ENCODE measurements around the gene PBX1.

Gene PBX1

DNA sequence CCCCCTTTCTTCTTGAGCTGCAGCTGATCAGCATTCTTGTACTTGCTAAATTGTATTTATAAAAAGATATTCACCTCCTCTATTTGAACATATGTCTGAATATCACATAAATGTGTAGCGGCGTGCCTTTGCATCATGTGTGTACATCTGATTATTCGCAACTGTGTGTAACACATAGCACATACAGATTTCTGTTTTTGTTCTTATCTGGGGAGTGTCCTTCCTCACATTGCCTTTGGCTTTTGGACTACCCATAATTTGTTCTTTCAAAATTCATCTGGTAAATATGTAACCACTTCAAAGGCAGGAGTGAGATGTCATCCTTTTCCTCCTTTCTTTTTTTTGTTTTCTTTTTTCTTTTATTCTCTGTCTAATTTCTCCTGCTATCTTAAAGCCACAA is 113.6 kb downstream of the PBX1 start:
- DNase-seq, result no peak

DNA sequence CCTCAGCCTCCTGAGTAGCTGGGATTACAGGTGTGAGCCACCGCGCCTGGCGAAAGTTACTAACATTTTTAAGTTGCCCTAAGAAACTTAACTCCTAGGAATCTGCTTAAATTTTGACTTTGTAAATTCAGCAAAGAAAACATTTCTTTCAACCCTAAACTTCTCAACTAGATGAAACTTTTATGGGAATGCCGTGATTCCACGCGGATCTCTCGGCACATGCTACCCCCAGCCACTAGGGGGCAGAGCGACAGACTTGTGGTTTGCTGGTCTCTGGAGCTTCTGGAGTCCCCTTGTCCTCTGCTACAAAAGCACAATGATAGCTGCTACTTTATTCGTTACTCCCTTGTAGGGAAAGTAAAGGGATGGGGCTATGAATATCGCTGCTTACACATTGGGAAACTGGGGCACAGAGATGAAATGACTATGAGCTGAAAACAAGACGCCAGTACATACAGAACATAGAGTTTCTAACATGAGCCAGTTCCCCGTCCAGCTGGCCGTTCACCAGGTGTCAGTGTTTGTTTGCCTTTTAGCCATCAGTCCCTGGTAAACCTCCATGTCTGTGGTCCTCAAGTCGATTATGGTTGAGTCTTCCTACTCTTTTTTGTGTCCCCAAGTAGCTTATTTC is 114.7 kb downstream of the PBX1 start:
- no peak for DNase-seq

DNA sequence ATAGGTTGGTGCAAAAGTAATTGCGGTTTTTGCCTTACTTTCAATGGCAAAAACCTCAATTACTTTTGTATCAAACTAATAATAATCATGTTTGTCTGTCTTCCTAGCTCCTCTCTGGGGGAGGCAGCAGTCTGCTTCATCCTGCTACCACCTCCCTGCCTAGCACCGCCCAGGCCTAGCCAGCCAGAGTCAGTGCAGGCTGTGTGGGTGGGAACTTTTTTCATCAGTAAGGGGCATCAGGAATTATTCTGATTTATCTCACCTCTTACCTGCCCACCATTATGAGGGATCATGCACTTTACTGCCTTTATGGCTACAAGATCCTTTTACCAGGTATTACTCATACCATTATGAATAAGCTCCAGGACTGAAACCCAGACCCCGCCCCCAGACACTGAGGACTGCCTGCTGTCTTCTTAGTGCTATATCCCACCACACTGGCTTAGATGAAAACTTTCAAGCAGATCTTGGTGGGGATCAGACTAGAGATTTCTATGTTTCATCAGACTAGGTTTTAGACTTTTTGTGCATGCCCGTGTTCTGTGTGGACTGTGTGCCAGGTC is 116.4 kb downstream of the PBX1 start:
- no peak for DNase-seq

DNA sequence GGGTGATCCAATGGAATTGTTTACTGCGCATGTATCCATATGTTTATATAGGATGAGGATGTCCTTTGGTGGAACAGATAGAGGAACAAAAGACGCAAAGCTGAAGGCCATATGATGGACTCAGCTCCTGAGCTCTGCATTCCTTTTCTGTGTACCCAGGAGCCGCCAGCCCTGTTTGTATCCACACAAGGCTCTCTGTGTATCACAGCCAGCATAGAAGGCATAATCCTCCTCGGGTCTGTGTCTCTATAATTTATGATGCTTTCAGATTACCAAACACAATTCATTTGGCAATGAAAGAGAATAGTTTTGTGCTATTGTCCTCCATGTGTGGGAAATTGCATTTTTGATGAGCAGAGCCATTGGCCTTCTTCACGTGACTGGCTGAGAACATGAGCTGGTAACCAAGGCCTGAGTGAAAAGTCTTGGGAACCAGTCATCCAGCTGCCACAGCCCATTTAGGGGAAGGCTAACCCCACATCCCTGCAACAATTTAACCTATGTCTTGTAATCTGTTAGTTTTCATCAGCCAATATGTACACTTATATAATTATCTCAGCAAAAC is 119.2 kb downstream of the PBX1 start:
- DNase-seq, result no peak

DNA sequence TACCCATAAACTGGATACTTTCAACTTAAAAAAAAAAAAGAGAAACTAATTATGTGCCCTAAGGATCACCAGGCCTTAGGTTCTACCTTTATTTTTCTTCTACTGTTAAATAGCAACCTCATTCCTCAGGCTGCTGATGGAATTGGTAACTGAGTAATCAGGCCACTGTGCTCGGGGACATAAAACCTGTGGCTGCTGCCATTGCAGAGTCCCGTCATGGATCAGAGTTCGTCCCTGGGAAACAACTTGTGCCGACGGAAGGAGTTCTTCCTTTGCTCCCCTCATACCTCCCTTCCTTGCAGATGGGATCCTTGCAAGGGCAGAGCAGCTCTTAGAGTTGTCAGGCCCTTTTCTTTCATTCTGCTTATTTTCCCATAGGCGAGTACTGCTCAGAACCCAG is 123.6 kb downstream of the PBX1 start:
- DNase-seq, result no peak

DNA sequence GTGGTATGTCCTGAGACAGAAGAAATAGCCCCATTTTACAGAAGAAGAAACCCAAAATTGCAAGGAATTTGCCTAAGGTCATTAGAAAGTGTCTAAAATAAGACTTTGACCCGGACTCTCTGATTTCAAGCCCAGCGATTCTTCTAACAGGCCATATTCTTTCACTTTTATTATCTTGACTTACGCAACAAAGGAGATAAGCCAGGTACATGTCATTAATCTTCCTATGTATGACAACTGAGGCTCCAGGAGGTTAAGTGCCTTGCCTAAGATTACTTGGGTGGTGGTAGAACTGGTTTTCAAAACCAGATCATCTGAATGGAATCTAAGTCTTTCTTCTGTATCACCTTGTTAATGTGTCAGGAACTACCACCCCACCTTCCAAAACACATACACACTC is 124.3 kb downstream of the PBX1 start:
- no peak for DNase-seq

DNA sequence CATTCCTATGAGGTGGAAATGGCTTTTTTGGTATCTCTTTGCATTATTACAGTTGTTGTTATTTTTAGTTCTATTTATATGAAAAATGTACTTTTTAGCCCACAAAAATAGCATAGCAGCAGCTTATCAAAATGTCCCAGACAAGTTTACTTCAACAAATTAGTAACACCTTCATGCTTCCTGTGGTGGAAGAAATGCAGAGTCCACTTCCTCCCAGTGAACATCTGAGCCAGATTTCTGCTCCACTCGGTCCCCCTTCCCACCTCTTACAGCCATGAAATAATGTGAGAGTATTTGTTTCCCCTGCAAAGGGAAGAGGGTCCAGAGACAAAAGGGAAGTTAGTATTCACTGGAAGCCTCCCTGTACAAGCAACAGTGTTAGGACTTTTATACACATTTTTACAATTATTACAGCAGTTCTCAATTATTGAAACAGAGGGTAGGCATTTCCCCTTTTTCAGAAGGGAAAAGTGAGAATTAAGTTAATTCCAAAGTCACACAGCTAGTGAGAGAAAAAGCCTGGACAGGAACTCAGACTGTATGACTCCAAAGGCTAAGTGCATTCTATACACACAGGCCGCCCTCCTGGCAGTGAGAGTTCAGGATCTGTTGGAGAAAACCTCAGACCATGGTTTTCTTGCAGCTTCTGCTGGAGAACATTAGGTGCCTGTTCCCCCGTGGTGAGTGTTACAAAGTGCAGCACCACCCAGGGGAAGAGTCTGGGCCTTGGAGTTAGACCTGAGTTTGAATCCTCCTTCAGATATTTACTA is 126.5 kb downstream of the PBX1 start:
- DNase-seq, result no peak

DNA sequence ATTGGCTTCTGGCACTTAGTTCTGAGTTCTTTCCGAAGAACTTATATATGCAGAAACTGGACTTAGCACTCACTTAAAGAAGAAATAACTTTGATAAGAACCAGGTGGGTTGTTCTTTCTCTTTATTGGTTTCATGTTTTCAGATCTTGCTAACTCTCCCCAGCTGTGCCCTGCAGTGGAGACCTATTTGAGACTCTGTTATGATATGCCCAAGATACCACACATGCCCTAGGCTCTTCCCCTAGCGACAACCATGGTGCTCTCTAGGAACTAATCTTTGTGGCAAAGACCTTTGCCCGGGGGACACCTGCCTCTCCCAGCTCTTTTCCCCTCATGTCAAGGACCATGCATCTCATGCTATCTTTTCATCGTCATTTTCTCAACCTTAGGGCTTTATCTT is 128.8 kb downstream of the PBX1 start:
- DNase-seq, result no peak

DNA sequence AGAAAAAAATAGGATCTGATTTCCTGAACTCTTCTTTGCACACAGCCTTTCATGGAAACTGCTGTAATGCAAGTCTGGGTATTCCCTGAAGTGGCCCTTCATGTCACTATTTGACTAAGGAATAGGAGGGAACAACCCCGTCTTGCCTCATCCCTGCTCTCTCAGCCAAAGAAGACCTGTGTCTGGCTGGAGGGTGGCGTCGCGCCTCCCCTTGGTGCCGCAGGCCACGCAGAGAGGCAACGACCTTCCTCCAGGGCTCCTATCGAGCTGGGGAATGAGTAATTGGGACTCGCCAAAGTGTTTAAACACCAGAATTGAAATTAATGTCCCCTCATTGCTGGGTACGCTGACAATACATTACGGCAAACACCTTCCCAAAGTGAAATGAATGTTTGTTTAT is 129.8 kb downstream of the PBX1 start:
- DNase-seq, result no peak

DNA sequence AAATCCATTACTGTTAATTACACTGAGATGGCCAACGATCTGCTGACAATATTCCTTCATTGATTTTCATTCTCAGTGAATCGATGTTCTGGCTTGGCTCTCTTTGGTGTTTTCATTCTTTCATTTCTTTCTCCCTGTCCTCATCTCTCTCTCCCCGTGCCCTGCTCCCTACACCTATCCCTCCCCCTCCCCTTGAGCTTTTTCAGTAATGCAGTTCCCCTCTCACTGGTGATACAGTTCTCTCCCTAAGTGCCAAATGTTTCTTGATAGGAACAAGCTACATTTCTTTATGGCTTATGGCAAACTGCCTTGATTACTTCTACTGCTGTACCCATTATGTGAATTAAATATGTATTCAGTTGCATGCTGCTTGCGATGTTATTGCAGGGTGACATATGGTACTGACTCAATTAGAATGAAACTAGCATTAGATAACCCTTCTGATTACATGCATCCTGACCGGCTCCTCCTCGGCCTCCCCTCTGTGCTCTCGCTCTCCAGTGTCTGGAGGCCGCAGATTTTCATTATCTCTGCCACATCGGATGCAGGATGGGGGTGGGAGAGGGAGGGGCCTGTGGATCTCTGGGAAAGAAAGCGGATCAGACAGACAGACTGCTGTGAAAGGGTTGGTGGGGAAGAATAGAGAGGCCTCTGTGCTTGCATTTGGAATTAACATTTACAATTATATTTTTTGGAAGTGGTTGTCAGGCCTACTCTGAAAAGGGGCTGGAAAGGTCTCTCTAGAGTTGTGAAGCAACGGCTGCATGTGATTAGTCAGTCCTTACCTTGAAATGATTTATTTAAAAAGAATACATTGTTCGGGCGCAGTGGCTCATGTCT is 130.9 kb downstream of the PBX1 start:
- DNase-seq, result no peak

DNA sequence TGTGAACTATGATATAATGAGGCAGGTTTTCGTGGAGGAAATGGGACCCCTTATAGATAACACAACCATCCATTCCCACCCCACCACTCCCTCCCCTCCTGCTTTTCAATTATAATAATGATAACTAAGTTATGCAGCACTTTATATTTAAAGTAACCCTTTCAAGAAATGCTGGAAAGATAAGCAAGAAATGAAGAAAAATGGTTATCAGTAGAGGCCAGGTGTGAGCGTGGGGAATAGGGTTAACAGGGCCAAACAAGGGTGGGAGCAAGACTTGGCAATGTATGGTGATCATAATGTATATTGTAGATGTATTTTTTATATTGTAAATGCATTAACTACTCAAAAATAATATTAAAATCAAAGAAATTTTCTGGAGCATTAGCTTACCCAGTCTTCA is 133.4 kb downstream of the PBX1 start:
- no peak for DNase-seq

DNA sequence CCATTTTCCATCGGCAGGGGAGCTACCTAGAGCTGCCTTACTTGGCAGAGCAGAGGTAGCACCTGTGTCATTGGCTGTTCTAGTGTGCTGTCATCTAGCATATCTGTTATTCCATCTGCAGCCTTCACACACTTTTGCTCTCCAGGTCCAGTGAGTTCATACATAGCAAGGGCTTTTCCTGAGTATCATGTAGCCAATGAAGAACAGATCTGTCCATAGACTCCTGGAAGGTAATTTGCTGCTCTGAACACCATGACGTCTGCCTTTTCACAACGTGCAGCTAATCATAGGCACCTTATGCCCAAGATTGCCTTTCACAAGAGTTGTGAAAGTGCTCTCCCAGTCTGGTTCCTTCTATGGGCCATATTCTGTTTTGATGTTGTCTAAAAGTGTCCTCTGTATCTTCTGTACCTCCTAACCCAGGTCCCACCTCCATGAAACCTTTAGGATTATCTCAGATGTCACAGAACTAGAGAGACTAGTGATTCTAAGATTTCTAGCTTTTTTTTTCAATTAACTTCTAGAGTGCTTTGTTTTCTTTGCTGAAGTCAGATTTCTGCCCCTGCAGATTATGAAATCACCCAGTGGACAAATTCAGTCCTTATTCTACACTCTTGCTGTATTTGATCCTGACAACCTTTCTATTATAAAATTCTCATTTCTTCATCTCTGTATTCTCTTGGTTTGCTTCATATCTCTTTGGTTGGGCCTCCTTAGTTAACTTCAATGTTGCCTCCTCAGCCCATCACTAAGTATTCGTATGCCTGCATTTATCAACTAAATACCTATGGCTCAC is 134.8 kb downstream of the PBX1 start:
- no peak for DNase-seq

DNA sequence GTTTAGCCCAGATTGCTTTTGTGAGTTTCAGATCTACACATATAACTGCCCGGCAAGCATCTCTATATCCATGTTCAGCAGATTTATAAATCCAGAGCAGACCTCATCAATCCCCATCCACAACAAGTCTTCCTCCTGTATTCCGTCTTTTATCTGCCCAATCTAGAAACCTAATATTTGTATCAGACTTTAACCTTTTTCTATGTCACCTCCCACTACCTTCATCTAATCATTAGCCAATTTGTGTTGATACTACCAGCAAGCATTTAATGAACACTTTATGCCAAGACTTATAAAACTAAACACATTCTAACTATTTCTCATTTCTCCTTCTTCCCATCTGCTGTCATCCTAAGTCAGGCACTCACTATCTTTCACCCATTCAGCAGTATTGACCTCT is 135.5 kb downstream of the PBX1 start:
- no peak for DNase-seq

DNA sequence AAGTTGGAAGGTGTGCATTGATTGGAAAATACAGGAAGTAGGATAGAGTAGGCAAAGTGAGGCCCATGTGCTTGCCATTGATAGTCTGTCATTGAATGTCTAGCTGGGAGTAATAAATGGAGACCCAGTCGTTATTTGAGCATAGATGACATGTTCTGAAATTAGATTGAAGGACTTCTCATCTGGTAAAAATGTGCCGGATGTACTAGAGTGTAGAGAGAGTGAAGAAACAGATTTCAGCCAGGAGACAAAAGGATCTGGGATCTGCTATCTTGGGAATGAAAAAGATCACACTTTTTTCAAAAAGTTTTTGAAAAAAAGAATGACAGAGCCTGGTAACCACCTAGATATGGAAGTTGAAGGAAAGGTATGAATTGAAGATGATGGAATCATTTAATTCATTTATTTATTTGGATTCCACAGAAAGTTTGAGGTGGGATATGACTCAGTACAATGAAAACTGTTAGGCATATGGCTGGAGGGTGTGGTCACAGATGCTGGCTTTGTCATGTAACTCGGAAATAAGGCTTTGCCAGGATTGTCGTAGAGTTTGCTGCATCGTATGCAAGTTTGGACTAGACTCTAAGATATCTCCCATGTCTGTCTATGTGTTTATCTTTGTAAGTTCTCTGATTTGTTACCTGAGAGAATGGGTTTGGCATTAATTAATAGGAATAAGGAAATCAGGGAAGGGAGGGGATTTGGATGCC is 137.1 kb downstream of the PBX1 start:
- no peak for DNase-seq

DNA sequence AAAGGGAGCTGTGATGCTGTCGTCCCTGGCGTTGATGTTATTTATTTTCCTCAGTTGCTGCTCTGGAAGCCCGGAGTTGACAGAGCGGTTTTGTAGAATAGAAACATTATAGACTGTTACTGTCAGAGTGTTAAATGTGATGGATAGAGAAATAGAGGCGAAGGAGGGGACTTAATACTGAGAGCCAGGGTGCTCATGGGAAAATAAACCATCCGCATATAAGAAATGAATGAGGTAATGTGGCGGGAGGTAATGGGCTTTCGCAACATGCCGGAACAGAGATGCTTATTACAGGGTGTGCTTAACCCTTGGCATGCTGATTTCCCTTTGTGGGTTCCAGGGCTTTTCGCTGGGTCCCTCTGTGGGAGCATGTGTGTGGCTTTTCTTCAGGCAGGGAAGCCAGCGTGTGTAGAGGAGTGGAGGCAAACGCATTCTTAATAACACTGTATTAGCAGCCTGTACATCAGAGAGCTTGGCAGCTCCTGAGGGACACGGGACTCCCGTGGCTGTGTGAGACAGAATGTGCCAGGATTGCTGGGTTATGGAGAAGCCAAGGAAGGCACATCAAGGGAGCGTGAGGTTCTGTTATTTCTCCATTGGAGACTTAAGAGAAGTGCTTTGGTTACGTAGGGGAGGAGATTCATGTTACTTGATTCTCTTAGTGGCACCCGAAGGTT is 141.0 kb downstream of the PBX1 start:
- DNase-seq, result no peak

DNA sequence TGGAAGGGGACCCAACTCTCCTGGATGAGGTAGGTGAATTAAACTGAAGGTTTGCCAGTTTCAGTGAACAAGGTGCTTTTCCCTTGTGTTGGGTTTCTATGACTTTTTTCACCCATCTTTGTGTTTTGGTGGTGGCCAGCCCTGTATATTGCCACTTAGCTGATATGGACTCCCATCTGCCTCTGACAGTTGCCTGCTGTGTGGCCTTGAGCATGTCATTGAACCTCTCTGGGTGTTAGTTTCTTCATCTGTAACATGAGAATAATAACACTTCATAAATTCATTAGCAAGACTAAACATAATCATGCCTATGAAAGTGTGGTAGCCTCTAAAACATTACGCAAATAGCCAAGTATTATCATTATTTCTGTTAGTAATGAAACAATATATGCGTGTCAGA is 141.7 kb downstream of the PBX1 start:
- DNase-seq, result no peak

DNA sequence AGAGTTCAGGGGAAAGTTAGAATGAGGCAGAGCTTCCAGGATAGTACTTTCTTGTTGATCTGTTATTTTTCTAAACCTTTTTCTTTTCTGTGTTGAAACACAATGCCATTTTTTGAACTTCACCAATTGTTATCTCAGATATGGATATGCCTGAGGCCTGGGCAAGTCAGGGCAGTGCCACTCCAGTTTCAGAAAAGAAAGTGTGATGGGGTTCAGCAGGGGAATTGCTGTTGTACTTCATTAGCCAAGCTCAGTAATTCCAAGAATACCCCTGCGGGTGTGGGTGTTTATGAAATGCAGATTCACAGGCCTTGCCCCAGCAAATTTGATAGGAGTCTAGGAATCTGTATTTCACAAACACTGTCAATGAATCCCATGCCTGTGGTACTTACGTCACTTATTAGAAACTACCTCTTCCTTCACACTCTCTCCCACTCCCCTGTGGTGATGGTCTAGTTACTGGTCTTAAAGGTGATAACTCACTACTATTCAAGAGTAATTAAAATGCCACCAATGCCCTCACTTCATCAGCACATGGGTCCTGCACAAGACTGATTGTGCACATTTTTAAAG is 142.3 kb downstream of the PBX1 start:
- no peak for DNase-seq

DNA sequence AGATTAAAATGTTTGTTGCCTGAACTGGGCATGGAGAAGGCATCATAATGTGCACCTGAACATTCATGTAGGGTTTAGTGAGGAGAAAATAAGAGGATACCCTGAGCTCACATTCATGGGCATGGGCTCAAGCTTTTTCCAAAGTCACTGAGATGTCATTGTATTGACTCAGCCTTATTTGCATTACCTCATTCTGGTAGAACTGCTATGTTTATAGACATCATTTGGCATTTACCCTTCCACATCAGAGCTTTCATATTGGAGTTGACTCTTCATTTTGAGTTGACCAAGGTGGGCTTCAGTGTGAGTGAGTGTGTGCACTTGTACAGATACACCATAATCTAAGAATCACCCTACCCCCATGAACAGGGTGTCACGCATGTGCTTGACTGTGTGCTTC is 143.2 kb downstream of the PBX1 start:
- DNase-seq, result no peak

DNA sequence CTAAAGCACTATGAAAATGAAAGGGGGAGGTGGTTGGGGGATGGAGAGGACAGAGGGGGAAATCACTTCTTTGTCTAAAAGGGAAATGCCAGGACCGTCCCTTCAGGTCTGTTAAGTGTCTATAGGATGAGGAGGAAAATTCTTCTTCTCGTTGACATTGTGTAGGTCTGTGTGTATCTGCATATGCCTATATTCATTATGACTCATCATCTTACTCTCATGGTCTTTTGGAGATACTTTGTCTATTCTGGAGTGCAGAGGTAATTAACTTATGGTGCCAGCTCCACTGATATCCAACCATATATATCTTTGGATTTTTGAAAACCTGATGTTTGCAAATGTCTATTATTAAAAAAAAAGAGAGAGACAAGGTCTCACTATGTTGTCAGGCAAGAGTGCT is 143.7 kb downstream of the PBX1 start:
- no peak for DNase-seq

DNA sequence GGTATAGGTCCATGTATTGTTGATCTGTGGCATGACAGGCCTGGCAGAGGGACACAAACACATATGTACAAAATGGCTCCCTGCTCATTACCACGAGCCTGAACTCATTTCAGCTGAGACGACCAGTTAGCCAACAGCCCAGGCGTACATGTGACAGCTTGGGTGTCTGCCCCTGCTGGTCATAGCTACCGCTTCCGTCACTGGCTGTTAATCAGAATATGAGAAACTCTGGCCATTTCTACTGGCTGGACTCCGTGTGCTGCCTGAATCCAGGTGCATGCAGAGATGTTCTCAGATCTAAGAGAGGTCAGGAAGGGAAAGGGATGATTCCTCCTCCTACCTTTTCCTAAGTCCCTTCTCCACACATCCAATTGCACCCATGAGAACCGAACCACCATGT is 144.5 kb downstream of the PBX1 start:
- DNase-seq, result no peak

DNA sequence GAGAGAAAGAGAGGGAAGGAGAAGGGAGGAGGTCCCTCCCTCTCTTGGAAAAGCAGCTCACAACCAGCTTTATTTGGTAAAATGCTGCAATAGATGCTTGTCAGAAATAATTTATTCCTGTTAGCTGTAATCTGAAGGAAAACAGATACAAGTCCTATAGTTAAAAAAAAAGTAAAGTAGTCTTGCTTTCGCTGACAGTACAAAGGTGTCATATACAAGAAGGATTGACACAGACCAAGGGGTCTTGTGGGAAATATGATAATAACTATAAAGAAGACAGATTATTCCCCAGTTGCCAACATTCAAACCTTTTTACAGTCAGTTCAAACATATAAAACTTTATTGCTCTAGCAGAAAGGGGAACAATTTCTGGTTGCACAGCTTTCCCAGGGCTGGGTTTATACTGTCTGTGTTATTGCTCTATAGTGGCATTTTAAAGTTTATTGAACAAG is 145.0 kb downstream of the PBX1 start:
- no peak for DNase-seq

Data from stimulated activated naive CD4-positive, alpha-beta T cell treated with Interleukin-2 at 50 U/mL for 16 hours (primary cell).